ENCODE data around the gene DRICH1. TPM values are rescaled to one million over a fixed set of nuclear protein-coding genes. Genes with fewer than 3 reads are reported as not detected.
"Not testable (repeated sequence)": the region's sequence is repeated elsewhere in the genome, so short reads cannot be mapped to it uniquely, and the experiment has no call there.

The DRICH1 gene
- total and polyA plus RNA-seq, 4 donors, result 0.08 to 0.33 TPM; not detected in 2

DNA sequence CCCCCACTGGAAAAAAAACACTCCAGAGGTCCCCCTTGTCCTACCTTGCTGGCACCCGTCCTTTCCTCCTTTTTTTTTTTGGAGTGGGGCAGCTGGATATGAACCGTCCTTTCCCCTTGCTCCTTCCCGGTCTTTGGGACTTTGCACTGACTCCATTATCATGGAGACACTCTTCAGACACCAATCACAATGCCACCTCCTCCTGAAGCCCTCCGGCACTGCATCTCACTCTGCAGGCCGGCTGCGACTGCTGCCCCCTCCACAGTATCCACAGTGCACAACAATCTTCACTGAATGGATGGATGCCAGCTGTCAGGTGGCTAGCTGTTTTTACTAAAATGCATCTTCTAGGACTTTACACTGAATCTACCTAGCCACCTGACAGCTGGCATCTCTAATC, 46.0 kb upstream of the DRICH1 start:
- no peak overlapping the region for H3K27ac ChIP-seq (ENCODE audit: low read depth in 1 of 2, low read length in 2 of 2)
- H3K36me3 ChIP-seq (ENCODE audit: control insufficient read depth in 4 of 4, insufficient read depth in 3 of 4, low read depth in 1 of 4, low read length in 3 of 4), result peaks cover 0 to 7% (median 3%) of the 10 kb centered on the region in 4 donors
- TF ChIP-seq HNF4A (conservative IDR thresholded peaks at IDR 0.05) (no peak), JUND (IDR thresholded peaks at IDR 0.05) (no peak), ATF3 (IDR thresholded peaks at IDR 0.05) (no peak), GABPA (IDR thresholded peaks at IDR 0.05 in 1 of 2, conservative IDR thresholded peaks at IDR 0.05 in 1 of 2) (no peak), YY1 (IDR thresholded peaks at IDR 0.05) (no peak), REST (IDR thresholded peaks at IDR 0.05) (no peak), FOXA2 (IDR thresholded peaks at IDR 0.05) (no peak)
- TF ChIP-seq, protein P1, sequence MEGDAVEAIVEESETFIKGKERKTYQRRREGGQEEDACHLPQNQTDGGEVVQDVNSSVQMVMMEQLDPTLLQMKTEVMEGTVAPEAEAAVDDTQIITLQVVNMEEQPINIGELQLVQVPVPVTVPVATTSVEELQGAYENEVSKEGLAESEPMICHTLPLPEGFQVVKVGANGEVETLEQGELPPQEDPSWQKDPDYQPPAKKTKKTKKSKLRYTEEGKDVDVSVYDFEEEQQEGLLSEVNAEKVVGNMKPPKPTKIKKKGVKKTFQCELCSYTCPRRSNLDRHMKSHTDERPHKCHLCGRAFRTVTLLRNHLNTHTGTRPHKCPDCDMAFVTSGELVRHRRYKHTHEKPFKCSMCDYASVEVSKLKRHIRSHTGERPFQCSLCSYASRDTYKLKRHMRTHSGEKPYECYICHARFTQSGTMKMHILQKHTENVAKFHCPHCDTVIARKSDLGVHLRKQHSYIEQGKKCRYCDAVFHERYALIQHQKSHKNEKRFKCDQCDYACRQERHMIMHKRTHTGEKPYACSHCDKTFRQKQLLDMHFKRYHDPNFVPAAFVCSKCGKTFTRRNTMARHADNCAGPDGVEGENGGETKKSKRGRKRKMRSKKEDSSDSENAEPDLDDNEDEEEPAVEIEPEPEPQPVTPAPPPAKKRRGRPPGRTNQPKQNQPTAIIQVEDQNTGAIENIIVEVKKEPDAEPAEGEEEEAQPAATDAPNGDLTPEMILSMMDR (IDR thresholded peaks at IDR 0.05; ENCODE audit: low read depth, low read length, missing input control), result no peak
- TF ChIP-seq, protein P2, sequence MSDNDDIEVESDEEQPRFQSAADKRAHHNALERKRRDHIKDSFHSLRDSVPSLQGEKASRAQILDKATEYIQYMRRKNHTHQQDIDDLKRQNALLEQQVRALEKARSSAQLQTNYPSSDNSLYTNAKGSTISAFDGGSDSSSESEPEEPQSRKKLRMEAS (IDR thresholded peaks at IDR 0.05), result no peak
- no peak for DNase-seq (ENCODE audit: low spot score)
- 99% methylated on average over 6 of the region's 6 CpGs for WGBS
- H3K4me1 ChIP-seq (ENCODE audit: control insufficient read depth in 4 of 4, insufficient read depth in 4 of 4, low read length in 3 of 4), result peaks cover 5 to 15% (median 8%) of the 10 kb centered on the region in 4 donors
- H3K27me3 ChIP-seq (ENCODE audit: control insufficient read depth in 4 of 4, insufficient read depth in 4 of 4, low read length in 3 of 4), result no peaks in the 10 kb centered on the region
- no peak overlapping the region for H3K4me3 ChIP-seq (ENCODE audit: low read depth in 1 of 3, low read length in 3 of 3)
- no peak overlapping the region for H3K9ac ChIP-seq (ENCODE audit: low read depth in 1 of 2, low read length in 2 of 2)
- H3K9me3 ChIP-seq (ENCODE audit: control insufficient read depth in 4 of 4, low read length in 3 of 4), result no peaks in the 10 kb centered on the region

- H3K27me3 ChIP-seq (ENCODE audit: control insufficient read depth in 4 of 4, insufficient read depth in 4 of 4, low read length in 3 of 4), result no peaks in the 10 kb centered on the region
- no peak overlapping the region for H3K4me3 ChIP-seq (ENCODE audit: low read depth in 1 of 3, low read length in 3 of 3)
- 97% methylated on average over 6 of the region's 6 CpGs for WGBS
- no peaks in the 10 kb centered on the region for H3K9me3 ChIP-seq (ENCODE audit: control insufficient read depth in 4 of 4, low read length in 3 of 4)
- peaks cover 5 to 15% (median 8%) of the 10 kb centered on the region in 4 donors for H3K4me1 ChIP-seq (ENCODE audit: control insufficient read depth in 4 of 4, insufficient read depth in 4 of 4, low read length in 3 of 4)
- H3K36me3 ChIP-seq (ENCODE audit: control insufficient read depth in 4 of 4, insufficient read depth in 3 of 4, low read depth in 1 of 4, low read length in 3 of 4), result peaks cover 0 to 4% (median 1%) of the 10 kb centered on the region in 4 donors
- H3K27ac ChIP-seq (ENCODE audit: low read depth in 1 of 2, low read length in 2 of 2), result no peak overlapping the region
- no peak overlapping the region for H3K9ac ChIP-seq (ENCODE audit: low read depth in 1 of 2, low read length in 2 of 2)
- TF ChIP-seq, protein P2 (IDR thresholded peaks at IDR 0.05), result no peak
- TF ChIP-seq ATF3 (IDR thresholded peaks at IDR 0.05) (no peak), GABPA (IDR thresholded peaks at IDR 0.05 in 1 of 2, conservative IDR thresholded peaks at IDR 0.05 in 1 of 2) (no peak), REST (IDR thresholded peaks at IDR 0.05) (no peak), YY1 (IDR thresholded peaks at IDR 0.05) (no peak), TAF1 (conservative IDR thresholded peaks at IDR 0.05) (no peak), SP1 (IDR thresholded peaks at IDR 0.05) (no peak)
- TF ChIP-seq, protein P1 (IDR thresholded peaks at IDR 0.05; ENCODE audit: low read depth, low read length, missing input control), result no peak
- DNase-seq (ENCODE audit: low spot score), result no peak
Measured at GRCh38 chr22:23677701-23677995, 45.5 kb upstream of the DRICH1 start.

GRCh38 chr22:23676841-23677700, 45.0 kb upstream of the DRICH1 start:
- H3K27ac ChIP-seq (ENCODE audit: low read depth in 1 of 2, low read length in 2 of 2); H3K36me3 ChIP-seq (ENCODE audit: control insufficient read depth in 4 of 4, insufficient read depth in 3 of 4, low read depth in 1 of 4, low read length in 3 of 4); DNase-seq (ENCODE audit: low spot score); H3K9me3 ChIP-seq (ENCODE audit: control insufficient read depth in 4 of 4, low read length in 3 of 4); H3K9ac ChIP-seq (ENCODE audit: low read depth in 1 of 2, low read length in 2 of 2); H3K27me3 ChIP-seq (ENCODE audit: control insufficient read depth in 4 of 4, insufficient read depth in 4 of 4, low read length in 3 of 4); H3K4me3 ChIP-seq (ENCODE audit: low read depth in 1 of 3, low read length in 3 of 3): not testable (repeated sequence)
- peaks cover 5 to 15% (median 8%) of the 10 kb centered on the region in 4 donors for H3K4me1 ChIP-seq (ENCODE audit: control insufficient read depth in 4 of 4, insufficient read depth in 4 of 4, low read length in 3 of 4)
- WGBS, result 97% methylated on average over 12 of the region's 12 CpGs
